Transverse colon (tissue), 4 donors: Measurements from ENCODE around the gene TULP1. TPM values are rescaled to one million over a fixed set of nuclear protein-coding genes. Genes with fewer than 3 reads are reported as not detected.
A peak's percentile ranks its signal among the peaks of the same experiment; 100 is the strongest.

ENCODE experiments used
- DNase-seq: peaks from one replicate; pipeline ENCODE4 v3.0.0-alpha.2; 2019
- H3K27ac ChIP-seq, 4 donors: fragments of 200-600 bp; sonication (generic); 2 replicates each; pipeline ENCODE4 v1.5.1; 2016 to 2018; ENCODE audit warnings: inconsistent platforms in 4 of 4
- H3K27me3 ChIP-seq: fragments of 200-600 bp; sonication (generic); 2 replicates; pipeline ENCODE4 v1.5.1; 2017; ENCODE audit warnings: inconsistent platforms
- H3K36me3 ChIP-seq, 4 donors: fragments of 200-600 bp; sonication (generic); 2 replicates each; pipeline ENCODE4 v1.5.1; 2017 to 2019; ENCODE audit warnings: inconsistent platforms in 4 of 4
- H3K4me1 ChIP-seq, 4 donors: fragments of 200-600 bp; sonication (generic); 2 replicates each; pipeline ENCODE4 v1.5.1; 2017 to 2020; ENCODE audit warnings: inconsistent platforms in 4 of 4
- H3K4me3 ChIP-seq, 4 donors: fragments of 200-600 bp; sonication (generic); 1 replicate in 1 of 4; 2 replicates in 3 of 4; pipeline versions ENCODE4 v1.5.1 to v1.6.1; 2017 to 2019; ENCODE audit warnings: inconsistent platforms in 4 of 4
- H3K9me3 ChIP-seq, 2 donors: fragments of 200-600 bp; sonication (generic); 2 replicates each; pipeline ENCODE4 v1.5.1; 2017 to 2019; ENCODE audit warnings: inconsistent platforms in 2 of 2
- EP300 ChIP-seq: sonication (generic); formaldehyde crosslinking; IDR thresholded peaks from one replicate; pipeline ENCODE4 v1.6.1; 2017; ENCODE audit warnings: antibody characterized with exemption, low read depth
- POLR2A ChIP-seq: fragments of 450-650 bp; IDR thresholded peaks from one replicate; pipeline ENCODE4 v1.6.1; 2016; ENCODE audit warnings: antibody characterized with exemption, mild to moderate bottlenecking, moderate library complexity
- POLR2AphosphoS5 ChIP-seq, 3 donors: sonication (generic); formaldehyde crosslinking; IDR thresholded peaks; one replicate each; pipeline ENCODE4 v1.6.1; 2016; ENCODE audit warnings: antibody characterized with exemption in 3 of 3
- WGBS, 2 donors: methylation state at CpG; one replicate each; pipeline ENCODE4 v1.1.5; 2018; ENCODE audit warnings: low coverage in 1 of 2; 5-methylcytosine and 5-hydroxymethylcytosine counted together
- in situ Hi-C, 4 donors: fragments of 200-750 bp; cut with MboI; loops; one replicate each; pipeline versions ENCODE4 v1.15.0 to v1.15.1; 2017; ENCODE audit warnings: low sequenced_read_pairs in 3 of 4, low pct_ligation_motif_present in 1 of 4, low pct_unique_long_range_greater_than_20kb in 1 of 4
- intact Hi-C: fragments of 100-400 bp; cut with DNase I; formaldehyde crosslinking; loops from one replicate; pipeline ENCODE4 v1.15.1; 2023; ENCODE audit warnings: low total_unique reads
- total RNA-seq, 4 donors: library from RNA; depleted of rRNA; stranded (reverse); fragments of >200 nt; gene quantifications; one replicate each; pipeline ENCODE4 v1.1.0, GENCODE V29; 2016
- TF ChIP-seq, protein P1 (sequence below), 5 experiments: fragments of 200-600 bp in 3 of 5; fragments of 450-650 bp in 2 of 5; sonication (generic) in 3 of 5; IDR thresholded peaks; 1 replicate in 2 of 5; 2 replicates in 3 of 5; pipeline ENCODE4 v1.5.1; 2016 to 2017; ENCODE audit warnings: antibody characterized with exemption in 5 of 5, inconsistent platforms in 3 of 5, mild to moderate bottlenecking in 2 of 5, moderate library complexity in 1 of 5

TULP1 gene
- total RNA-seq, 4 donors from 2014 or later: not detected

DNA sequence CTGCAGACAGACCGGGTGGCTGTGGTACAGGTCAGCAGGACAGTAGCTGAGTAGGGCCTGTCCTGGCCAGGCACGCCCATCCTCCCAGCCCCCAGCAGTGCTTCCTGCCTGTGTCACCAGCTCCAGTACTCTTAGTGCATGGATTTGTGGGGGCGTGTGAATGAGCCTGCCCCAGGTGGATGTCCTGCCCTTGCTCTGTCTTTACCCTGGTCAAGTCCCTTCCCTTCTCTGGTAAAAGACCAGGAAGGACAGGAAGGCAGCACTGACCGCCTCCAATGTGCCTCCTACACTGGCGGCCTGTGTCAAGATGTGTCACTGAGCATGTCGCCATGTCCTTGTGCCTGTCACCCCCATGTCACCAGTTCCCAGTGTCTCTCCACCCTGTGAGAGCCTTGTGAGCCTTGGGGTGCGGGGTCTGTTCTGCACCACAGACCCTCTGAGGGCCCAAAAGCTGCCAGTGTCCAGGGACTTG is 27.7 kb downstream of the TULP1 start:
- 89% methylated on average over 6 of the region's 7 CpGs; no CpG with 5 or more reads in 1 of the 2 donors for WGBS, 2 donors
- Histone ChIP-seq H3K9me3 (no peaks in the 10 kb centered on the region), H3K27ac (peak overlapping the region; percentile 94 to 99 (median 98)), H3K27me3 (no peaks in the 10 kb centered on the region), H3K36me3 (no peaks in the 10 kb centered on the region), H3K4me1 (peaks cover 45 to 53% (median 50%) of the 10 kb centered on the region in 4 donors), H3K4me3 (no peak overlapping the region)
- TF ChIP-seq POLR2A (no peak), POLR2AphosphoS5 (IDR thresholded peaks at IDR 0.05) (no peak), EP300 (no peak)
- TF ChIP-seq, protein P1, sequence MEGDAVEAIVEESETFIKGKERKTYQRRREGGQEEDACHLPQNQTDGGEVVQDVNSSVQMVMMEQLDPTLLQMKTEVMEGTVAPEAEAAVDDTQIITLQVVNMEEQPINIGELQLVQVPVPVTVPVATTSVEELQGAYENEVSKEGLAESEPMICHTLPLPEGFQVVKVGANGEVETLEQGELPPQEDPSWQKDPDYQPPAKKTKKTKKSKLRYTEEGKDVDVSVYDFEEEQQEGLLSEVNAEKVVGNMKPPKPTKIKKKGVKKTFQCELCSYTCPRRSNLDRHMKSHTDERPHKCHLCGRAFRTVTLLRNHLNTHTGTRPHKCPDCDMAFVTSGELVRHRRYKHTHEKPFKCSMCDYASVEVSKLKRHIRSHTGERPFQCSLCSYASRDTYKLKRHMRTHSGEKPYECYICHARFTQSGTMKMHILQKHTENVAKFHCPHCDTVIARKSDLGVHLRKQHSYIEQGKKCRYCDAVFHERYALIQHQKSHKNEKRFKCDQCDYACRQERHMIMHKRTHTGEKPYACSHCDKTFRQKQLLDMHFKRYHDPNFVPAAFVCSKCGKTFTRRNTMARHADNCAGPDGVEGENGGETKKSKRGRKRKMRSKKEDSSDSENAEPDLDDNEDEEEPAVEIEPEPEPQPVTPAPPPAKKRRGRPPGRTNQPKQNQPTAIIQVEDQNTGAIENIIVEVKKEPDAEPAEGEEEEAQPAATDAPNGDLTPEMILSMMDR (IDR thresholded peaks at IDR 0.05): no peak
- intact Hi-C loops: no loop called here
- in situ Hi-C loops: no loop called here
- no peak for DNase-seq

DNA sequence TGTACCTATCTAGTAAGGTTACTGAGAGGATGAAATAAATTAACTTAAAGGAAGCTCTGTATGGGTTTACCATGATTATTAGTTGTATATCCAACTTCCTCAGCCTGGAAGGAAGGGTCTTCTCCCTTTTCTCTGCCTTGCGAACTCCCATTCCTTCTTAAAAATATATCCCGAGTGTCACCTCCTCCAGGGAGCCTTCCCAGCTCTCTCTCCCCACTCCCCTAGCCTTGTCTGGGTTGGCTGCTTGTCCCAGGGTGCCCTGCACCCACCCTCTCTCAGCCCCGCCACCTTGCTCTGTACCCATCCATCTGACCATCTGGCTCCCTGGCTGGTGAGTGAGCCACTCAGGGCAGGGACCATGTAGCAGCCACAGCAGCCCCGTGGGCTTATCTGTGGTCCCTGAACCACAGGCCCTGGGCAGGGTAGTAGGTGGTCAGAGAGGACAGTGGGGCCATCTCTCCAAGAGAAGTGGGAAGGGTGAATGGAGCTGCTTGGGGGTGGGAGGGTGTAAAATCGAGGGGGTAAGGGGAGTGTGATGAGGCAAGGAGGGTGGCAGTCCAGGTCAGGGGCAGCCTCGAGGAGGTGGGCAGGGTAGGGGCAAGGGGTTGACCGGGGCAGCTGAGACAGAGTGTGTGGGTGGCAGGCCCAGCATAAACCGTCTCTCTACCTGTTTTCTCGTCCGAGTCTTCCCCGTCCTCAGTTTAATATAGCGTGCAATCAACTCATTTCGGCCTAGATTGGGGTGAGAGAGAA is 28.6 kb downstream of the TULP1 start:
- 74 to 86% methylated on average over 7 to 13 of the region's 13 CpGs for WGBS, 2 donors
- intact Hi-C loops (no loop called here), in situ Hi-C loops (no loop called here)
- Histone ChIP-seq H3K4me1 (peaks cover 38 to 44% (median 42%) of the 10 kb centered on the region in 4 donors), H3K27me3 (no peaks in the 10 kb centered on the region), H3K27ac (peak overlapping the region; percentile 26 to 99 (median 96)), H3K4me3 (no peak overlapping the region), H3K9me3 (no peaks in the 10 kb centered on the region), H3K36me3 (no peaks in the 10 kb centered on the region)
- TF ChIP-seq, protein P1 (IDR thresholded peaks at IDR 0.05): no peak
- TF ChIP-seq EP300 (no peak), POLR2A (no peak), POLR2AphosphoS5 (IDR thresholded peaks at IDR 0.05) (no peak)
- DNase-seq: no peak

DNA sequence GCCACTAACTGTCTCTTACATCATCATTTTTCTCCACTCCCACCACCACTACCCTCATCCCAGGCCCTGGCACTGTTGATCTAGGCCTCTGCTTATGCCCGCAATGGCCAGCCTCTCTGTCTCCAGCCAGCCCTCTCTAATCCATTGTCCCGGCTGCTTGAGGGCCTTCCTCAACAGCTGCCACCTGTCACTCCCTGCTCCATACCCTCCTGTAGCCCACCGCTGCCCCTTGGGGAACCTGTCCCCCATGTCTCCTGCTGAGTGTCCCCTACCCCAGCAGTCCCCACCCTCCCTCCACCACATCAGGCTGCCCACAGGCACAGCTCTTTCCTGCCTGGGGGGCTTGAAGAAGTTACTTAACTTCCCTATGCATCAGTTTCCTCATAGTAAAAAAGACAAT is 29.2 kb downstream of the TULP1 start:
- TF ChIP-seq POLR2AphosphoS5 (IDR thresholded peaks at IDR 0.05): no peak
- TF ChIP-seq, protein P1 (IDR thresholded peaks at IDR 0.05): no peak
- no peak for TF ChIP-seq POLR2A
- no peak for TF ChIP-seq EP300

DNA sequence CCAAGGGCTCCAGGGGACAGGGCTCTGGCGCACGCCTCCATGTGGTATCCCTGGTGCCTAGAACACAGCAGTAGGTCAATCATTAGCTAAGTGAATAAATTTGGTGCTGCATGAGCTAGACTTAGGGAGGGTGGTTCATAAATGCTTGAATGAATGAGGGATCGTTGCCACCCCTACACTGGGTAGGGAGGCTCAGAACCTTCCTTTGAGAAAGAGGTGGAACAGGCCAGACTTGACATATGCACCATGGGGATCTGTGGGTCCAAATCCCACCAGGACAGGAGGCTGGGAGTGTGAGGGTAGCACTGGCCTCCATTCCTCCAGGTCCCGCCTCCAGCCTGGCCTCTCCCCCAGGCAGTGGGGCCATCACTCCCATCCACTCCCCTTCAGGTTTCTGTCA is 29.6 kb downstream of the TULP1 start:
- no peak for DNase-seq
- H3K9me3 ChIP-seq: no peaks in the 10 kb centered on the region
- intact Hi-C loops (no loop called here), in situ Hi-C loops (no loop called here)
- H3K27me3 ChIP-seq: no peaks in the 10 kb centered on the region
- H3K4me3 ChIP-seq: no peak overlapping the region
- no peaks in the 10 kb centered on the region for H3K36me3 ChIP-seq
- peaks cover 30 to 34% (median 33%) of the 10 kb centered on the region in 4 donors for H3K4me1 ChIP-seq
- WGBS, 2 donors: 80 to 86% methylated on average over 1 to 4 of the region's 4 CpGs
- peak overlapping the region in 3 of 4 donors; percentile 6 to 99 (median 94) for H3K27ac ChIP-seq
- TF ChIP-seq POLR2A (no peak), POLR2AphosphoS5 (IDR thresholded peaks at IDR 0.05) (no peak), EP300 (no peak)
- TF ChIP-seq, protein P1 (IDR thresholded peaks at IDR 0.05): no peak

More for the DNA sequence above, 29.2 kb downstream of the TULP1 start:
- 60 to 89% methylated on average over 1 to 3 of the region's 3 CpGs for WGBS, 2 donors
- in situ Hi-C loops (no loop called here), intact Hi-C loops (no loop called here)
- Histone ChIP-seq H3K4me1 (peaks cover 34 to 38% (median 37%) of the 10 kb centered on the region in 4 donors), H3K27me3 (no peaks in the 10 kb centered on the region), H3K27ac (peak overlapping the region; percentile 6 to 99 (median 60)), H3K9me3 (no peaks in the 10 kb centered on the region), H3K36me3 (no peaks in the 10 kb centered on the region), H3K4me3 (no peak overlapping the region)
- no peak for DNase-seq
